Measurements from ENCODE around the gene SHC2.

GRCh38 chr19:459724-460511 is 915 bp downstream of the SHC2 start:
- TF ChIP-seq CTCF (IDR thresholded peaks at IDR 0.05) (no peak), POLR2A (IDR thresholded peaks at IDR 0.05) (peak in 1 of 2 donors; percentile 71)
